BE2C (cell line): ENCODE measurements around the gene OR10G8. TPM values are rescaled to one million over a fixed set of nuclear protein-coding genes. Genes with fewer than 3 reads are reported as not detected.
"Not testable (repeated sequence)": the region's sequence is repeated elsewhere in the genome, so short reads cannot be mapped to it uniquely, and the experiment has no call there.

ENCODE experiments used
- DNase-seq: peaks from one replicate; pipeline ENCODE4 v3.0.0-alpha.2; 2020
- H3K27me3 ChIP-seq: fragments of 250-450 bp; sonication (Bioruptor Pico); 2 replicates; pipeline ENCODE4 v1.5.1; 2020; ENCODE audit warnings: mild to moderate bottlenecking
- H3K36me3 ChIP-seq: fragments of 250-450 bp; sonication (Bioruptor Pico); 2 replicates; pipeline ENCODE4 v1.5.1; 2020; ENCODE audit warnings: mild to moderate bottlenecking
- H3K4me1 ChIP-seq: fragments of 250-450 bp; sonication (Bioruptor Pico); 2 replicates; pipeline ENCODE4 v1.5.1; 2020
- H3K4me3 ChIP-seq: 2 replicates; pipeline ENCODE4 v1.5.1; 2011; ENCODE audit warnings: low read depth, low read length
- H3K9me3 ChIP-seq: fragments of 250-450 bp; sonication (Bioruptor Pico); 2 replicates; pipeline ENCODE4 v1.5.1; 2020
- polyA plus RNA-seq: library from polyadenylated mRNA; unstranded; fragments of >200 nt; gene quantifications from one replicate; pipeline ENCODE4 v1.2.1, GENCODE V29; 2012; ENCODE audit warnings: low read depth, missing spikeins; ENCODE audit not compliant: insufficient read length, insufficient read depth
- TF ChIP-seq, protein P1 (sequence below): IDR thresholded peaks from 2 replicates; pipeline ENCODE4 v1.5.1; 2012; ENCODE audit warnings: mild to moderate bottlenecking, low read depth, low read length

Gene OR10G8
- not detected for polyA plus RNA-seq

GRCh38 chr11:124026498-124026897, at the start of gene OR10G8:
Gene OR10G8, plus strand, starts transcription at chr11:124026798. Its CDS starts 2,825 bp downstream, at chr11:124029623.
- H3K9me3 ChIP-seq: no peaks in the 10 kb centered on the region
- no peaks in the 10 kb centered on the region for H3K36me3 ChIP-seq
- no peak for DNase-seq
- TF ChIP-seq, protein P1, sequence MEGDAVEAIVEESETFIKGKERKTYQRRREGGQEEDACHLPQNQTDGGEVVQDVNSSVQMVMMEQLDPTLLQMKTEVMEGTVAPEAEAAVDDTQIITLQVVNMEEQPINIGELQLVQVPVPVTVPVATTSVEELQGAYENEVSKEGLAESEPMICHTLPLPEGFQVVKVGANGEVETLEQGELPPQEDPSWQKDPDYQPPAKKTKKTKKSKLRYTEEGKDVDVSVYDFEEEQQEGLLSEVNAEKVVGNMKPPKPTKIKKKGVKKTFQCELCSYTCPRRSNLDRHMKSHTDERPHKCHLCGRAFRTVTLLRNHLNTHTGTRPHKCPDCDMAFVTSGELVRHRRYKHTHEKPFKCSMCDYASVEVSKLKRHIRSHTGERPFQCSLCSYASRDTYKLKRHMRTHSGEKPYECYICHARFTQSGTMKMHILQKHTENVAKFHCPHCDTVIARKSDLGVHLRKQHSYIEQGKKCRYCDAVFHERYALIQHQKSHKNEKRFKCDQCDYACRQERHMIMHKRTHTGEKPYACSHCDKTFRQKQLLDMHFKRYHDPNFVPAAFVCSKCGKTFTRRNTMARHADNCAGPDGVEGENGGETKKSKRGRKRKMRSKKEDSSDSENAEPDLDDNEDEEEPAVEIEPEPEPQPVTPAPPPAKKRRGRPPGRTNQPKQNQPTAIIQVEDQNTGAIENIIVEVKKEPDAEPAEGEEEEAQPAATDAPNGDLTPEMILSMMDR: no peak
- no peaks in the 10 kb centered on the region for H3K4me1 ChIP-seq
- no peak within 1 kb of the TSS for H3K4me3 ChIP-seq
- H3K27me3 ChIP-seq: no peaks in the 10 kb centered on the region

DNA sequence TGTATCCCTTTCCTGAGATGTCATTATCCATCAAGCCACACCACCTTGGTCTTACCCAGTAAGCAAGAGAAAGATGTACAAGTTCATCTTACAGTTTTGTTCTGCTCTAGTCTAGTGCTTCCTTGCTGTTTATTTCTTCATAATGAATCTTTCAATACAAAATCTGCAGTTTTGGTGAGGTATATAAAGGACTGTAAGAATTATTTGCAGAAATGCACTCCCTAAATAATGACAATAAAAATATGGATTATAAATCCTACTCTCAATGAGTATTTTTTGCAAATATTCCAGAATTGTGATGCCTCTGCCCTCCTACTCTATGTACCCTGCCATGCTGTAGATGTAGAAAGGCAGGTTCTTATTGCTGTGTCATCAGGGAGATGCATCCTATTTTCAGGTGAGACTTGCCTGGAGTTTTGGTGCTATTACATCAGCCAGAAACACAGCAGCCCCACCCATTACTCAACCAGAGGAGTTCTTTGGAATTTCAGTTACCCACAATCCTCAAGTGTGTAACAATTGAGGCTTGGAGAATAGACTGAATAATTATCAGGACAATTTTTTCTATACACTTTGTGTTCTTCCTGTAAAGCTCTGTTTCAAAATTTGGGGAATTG, 48.8 kb upstream of the OR10G8 start, which contains the start of gene OR10S1:
Gene OR10S1 (minus strand): TSS at position 51 of the 617 bp plus-strand sequence. CDS start 117 bp downstream, outside the sequence.
- H3K4me1 ChIP-seq: no peaks in the 10 kb centered on the region
- TF ChIP-seq, protein P1: no peak
- no peaks in the 10 kb centered on the region for H3K9me3 ChIP-seq
- H3K27me3 ChIP-seq: no peaks in the 10 kb centered on the region
- DNase-seq: no peak
- H3K36me3 ChIP-seq: no peaks in the 10 kb centered on the region
- H3K4me3 ChIP-seq: no peak within 1 kb of the TSS

DNA sequence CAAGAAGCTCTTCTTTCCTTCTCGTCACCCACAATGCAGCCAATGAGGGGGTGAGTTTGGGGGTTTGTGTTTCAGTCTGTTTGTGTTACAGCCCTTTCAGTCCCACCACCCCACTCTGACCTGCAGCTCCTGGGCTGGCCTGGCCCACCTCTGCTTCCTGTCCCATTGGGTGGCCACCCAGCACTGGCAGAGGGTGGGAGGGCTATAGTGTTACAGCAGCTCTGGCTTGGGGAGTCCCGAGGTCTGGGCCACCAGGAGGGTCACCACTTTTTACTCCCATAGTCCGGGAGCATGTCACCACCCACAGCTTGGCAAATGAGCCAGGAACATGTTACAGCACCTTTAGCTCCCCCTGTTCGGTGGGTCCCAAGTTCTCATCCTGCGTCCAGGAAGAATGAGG, 47.3 kb upstream of the OR10G8 start:
- Histone ChIP-seq H3K9me3 (no peaks in the 10 kb centered on the region), H3K27me3 (no peaks in the 10 kb centered on the region), H3K4me1 (no peaks in the 10 kb centered on the region), H3K36me3 (no peaks in the 10 kb centered on the region), H3K4me3 (no peak overlapping the region)
- TF ChIP-seq, protein P1: no peak
- no peak for DNase-seq

- TF ChIP-seq, protein P1: no peak
- Histone ChIP-seq H3K4me1 (no peaks in the 10 kb centered on the region), H3K9me3 (no peaks in the 10 kb centered on the region), H3K27me3 (no peaks in the 10 kb centered on the region), H3K4me3 (no peak within 1 kb of the TSS), H3K36me3 (no peaks in the 10 kb centered on the region)
- no peak for DNase-seq
Observed at GRCh38 chr11:123995119-123995518, 31.5 kb upstream of the OR10G8 start, which contains the start of gene OR10G6. Gene OR10G6, minus strand, starts transcription at chr11:123995161. Its CDS starts 0 bp downstream, at chr11:123995161.

DNA sequence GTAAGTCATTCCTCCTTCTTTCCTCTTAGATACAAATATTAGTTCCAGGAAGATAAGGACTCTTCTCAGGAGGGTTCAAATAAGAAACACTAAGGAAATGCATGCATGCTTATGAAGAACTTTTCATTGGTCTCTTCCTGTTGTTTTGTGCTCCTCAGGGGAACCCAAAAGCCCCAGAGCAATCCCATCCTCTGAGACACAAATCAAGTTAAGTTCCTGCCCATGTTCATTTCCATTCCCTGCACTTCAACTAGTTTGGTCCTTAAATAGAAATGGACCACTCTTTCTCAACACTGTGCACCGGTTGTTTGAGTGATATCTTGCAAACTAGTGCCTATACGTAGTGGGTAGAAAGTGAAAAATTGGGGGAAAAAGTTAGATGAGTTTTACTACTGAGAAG, 13.9 kb upstream of the OR10G8 start, which contains the start of gene OR10G4:
Gene OR10G4 (plus strand): TSS at position 301 of the 400 bp plus-strand sequence. CDS start 2,578 bp downstream, outside the sequence.
- TF ChIP-seq, protein P1: no peak
- H3K4me3 ChIP-seq: no peak within 1 kb of the TSS
- no peaks in the 10 kb centered on the region for H3K27me3 ChIP-seq
- H3K4me1 ChIP-seq: no peaks in the 10 kb centered on the region
- no peaks in the 10 kb centered on the region for H3K9me3 ChIP-seq
- H3K36me3 ChIP-seq: no peaks in the 10 kb centered on the region
- no peak for DNase-seq

- not testable (repeated sequence) for DNase-seq, H3K9me3 ChIP-seq, H3K4me3 ChIP-seq, H3K4me1 ChIP-seq, H3K36me3 ChIP-seq, H3K27me3 ChIP-seq
Observed at GRCh38 chr11:124015837-124016236, 10.8 kb upstream of the OR10G8 start.
